Neuron (in vitro differentiated cells): Measurements from ENCODE around the gene DUOXA2.

ENCODE experiments used
- H2AFZ ChIP-seq: one replicate; pipeline ENCODE4 v1.6.1; 2013; ENCODE audit warnings: low read depth, mild to moderate bottlenecking, inconsistent platforms, low read length, moderate library complexity
- H3K27me3 ChIP-seq: one replicate; pipeline ENCODE4 v1.6.1; 2013; ENCODE audit warnings: low read length; ENCODE audit not compliant: insufficient read depth
- H3K36me3 ChIP-seq: one replicate; pipeline ENCODE4 v1.6.1; 2013; ENCODE audit warnings: low read length; ENCODE audit not compliant: insufficient read depth
- H3K4me1 ChIP-seq: one replicate; pipeline ENCODE4 v1.6.1; 2013; ENCODE audit warnings: low read length; ENCODE audit not compliant: insufficient read depth
- H3K4me3 ChIP-seq: 2 replicates; pipeline ENCODE4 v1.5.1; 2013; ENCODE audit warnings: mild to moderate bottlenecking, low read length, moderate library complexity
- H3K9me3 ChIP-seq: one replicate; pipeline ENCODE4 v1.6.1; 2013; ENCODE audit warnings: low read length

DUOXA2 gene

GRCh38 chr15:45150997-45151396 lies 36.9 kb downstream of the DUOXA2 start:
- no peak overlapping the region for H2AFZ ChIP-seq
- H3K9me3 ChIP-seq, result no peaks in the 10 kb centered on the region
- no peak overlapping the region for H3K4me3 ChIP-seq
- no peaks in the 10 kb centered on the region for H3K4me1 ChIP-seq
- H3K36me3 ChIP-seq, result no peaks in the 10 kb centered on the region
- H3K27me3 ChIP-seq, result no peaks in the 10 kb centered on the region

GRCh38 chr15:45151998-45152828 lies 38.1 kb downstream of the DUOXA2 start:
- Histone ChIP-seq H3K4me3 (no peak overlapping the region), H3K27me3 (no peaks in the 10 kb centered on the region), H3K36me3 (no peaks in the 10 kb centered on the region), H3K4me1 (peaks cover 4% of the 10 kb centered on the region), H3K9me3 (no peaks in the 10 kb centered on the region), H2AFZ (no peak overlapping the region)

- no peaks in the 10 kb centered on the region for H3K27me3 ChIP-seq
- H3K9me3 ChIP-seq, result no peaks in the 10 kb centered on the region
- peaks cover 14% of the 10 kb centered on the region for H3K4me1 ChIP-seq
- H2AFZ ChIP-seq, result no peak overlapping the region
- no peaks in the 10 kb centered on the region for H3K36me3 ChIP-seq
- H3K4me3 ChIP-seq, result no peak overlapping the region
These were observed 41.6 kb downstream of the DUOXA2 start for GRCh38 chr15:45155739-45156138.

- Histone ChIP-seq H3K4me3 (no peak overlapping the region), H3K27me3 (no peaks in the 10 kb centered on the region), H3K9me3 (no peaks in the 10 kb centered on the region), H3K36me3 (no peaks in the 10 kb centered on the region), H2AFZ (no peak overlapping the region), H3K4me1 (peaks cover 14% of the 10 kb centered on the region)
These were observed 42.8 kb downstream of the DUOXA2 start for GRCh38 chr15:45156744-45157455.

GRCh38 chr15:45157974-45158373 lies 43.8 kb downstream of the DUOXA2 start:
- Histone ChIP-seq H3K9me3 (no peaks in the 10 kb centered on the region), H2AFZ (no peak overlapping the region), H3K4me3 (no peak overlapping the region), H3K36me3 (no peaks in the 10 kb centered on the region), H3K4me1 (peaks cover 14% of the 10 kb centered on the region), H3K27me3 (no peaks in the 10 kb centered on the region)

- peaks cover 17% of the 10 kb centered on the region for H3K4me1 ChIP-seq
- no peak overlapping the region for H2AFZ ChIP-seq
- H3K4me3 ChIP-seq, result no peak overlapping the region
- H3K36me3 ChIP-seq, result no peaks in the 10 kb centered on the region
- no peaks in the 10 kb centered on the region for H3K27me3 ChIP-seq
- H3K9me3 ChIP-seq, result no peaks in the 10 kb centered on the region
These were observed 47.5 kb downstream of the DUOXA2 start for GRCh38 chr15:45161666-45162065.

GRCh38 chr15:45162771-45163507 lies 48.8 kb downstream of the DUOXA2 start:
- no peak overlapping the region for H3K4me3 ChIP-seq
- H3K27me3 ChIP-seq, result no peaks in the 10 kb centered on the region
- H3K36me3 ChIP-seq, result no peaks in the 10 kb centered on the region
- no peak overlapping the region for H2AFZ ChIP-seq
- H3K9me3 ChIP-seq, result no peaks in the 10 kb centered on the region
- peaks cover 8% of the 10 kb centered on the region for H3K4me1 ChIP-seq

- H3K4me1 ChIP-seq, result peaks cover 3% of the 10 kb centered on the region
- H2AFZ ChIP-seq, result no peak overlapping the region
- H3K4me3 ChIP-seq, result no peak overlapping the region
- no peaks in the 10 kb centered on the region for H3K9me3 ChIP-seq
- peaks cover 3% of the 10 kb centered on the region for H3K36me3 ChIP-seq
- H3K27me3 ChIP-seq, result no peaks in the 10 kb centered on the region
These were observed 49.4 kb downstream of the DUOXA2 start for GRCh38 chr15:45163508-45163856.

GRCh38 chr15:45164914-45165313 lies 50.8 kb downstream of the DUOXA2 start:
- H2AFZ ChIP-seq, result no peak overlapping the region
- H3K36me3 ChIP-seq, result peaks cover 3% of the 10 kb centered on the region
- H3K9me3 ChIP-seq, result no peaks in the 10 kb centered on the region
- peaks cover 3% of the 10 kb centered on the region for H3K4me1 ChIP-seq
- H3K27me3 ChIP-seq, result no peaks in the 10 kb centered on the region
- H3K4me3 ChIP-seq, result no peak overlapping the region

- no peak overlapping the region for H3K4me3 ChIP-seq
- peaks cover 3% of the 10 kb centered on the region for H3K4me1 ChIP-seq
- H3K36me3 ChIP-seq, result peaks cover 3% of the 10 kb centered on the region
- no peaks in the 10 kb centered on the region for H3K9me3 ChIP-seq
- H2AFZ ChIP-seq, result no peak overlapping the region
- H3K27me3 ChIP-seq, result no peaks in the 10 kb centered on the region
These were observed 51.4 kb downstream of the DUOXA2 start for GRCh38 chr15:45165536-45165935.

- Histone ChIP-seq H2AFZ (peak overlapping the region; percentile 71), H3K36me3 (peaks cover 13% of the 10 kb centered on the region), H3K9me3 (no peaks in the 10 kb centered on the region), H3K4me1 (peaks cover 3% of the 10 kb centered on the region), H3K4me3 (peak overlapping the region; percentile 44), H3K27me3 (no peaks in the 10 kb centered on the region)
These were observed 52.9 kb downstream of the DUOXA2 start for GRCh38 chr15:45166834-45167630.

GRCh38 chr15:45167631-45168205 lies 53.6 kb downstream of the DUOXA2 start:
- Histone ChIP-seq H3K4me3 (peak overlapping the region; percentile 44), H3K4me1 (peaks cover 3% of the 10 kb centered on the region), H3K27me3 (no peaks in the 10 kb centered on the region), H3K36me3 (peaks cover 14% of the 10 kb centered on the region), H2AFZ (peak overlapping the region; percentile 71), H3K9me3 (no peaks in the 10 kb centered on the region)
